Ovary (tissue), 3 donors: ENCODE measurements around the gene ATXN1.

ENCODE experiments used
- POLR2A ChIP-seq: fragments of 450-650 bp; IDR thresholded peaks from one replicate; pipeline ENCODE4 v1.6.1; 2017; ENCODE audit warnings: antibody characterized with exemption, mild to moderate bottlenecking, moderate library complexity
- TF ChIP-seq, protein P1 (sequence below), 3 donors: fragments of 450-650 bp in 2 of 3; fragments of 200-600 bp in 1 of 3; IDR thresholded peaks; one replicate each; pipeline versions ENCODE4 v1.5.1 to v1.8.0; 2016 to 2022; ENCODE audit warnings: antibody characterized with exemption in 3 of 3, mild to moderate bottlenecking in 1 of 3
- donor health status: DM: no; HTN: no; CAD: no.

GRCh38 chr6:16415677-16416076, 345.6 kb downstream of the ATXN1 start:
- TF ChIP-seq, protein P1, sequence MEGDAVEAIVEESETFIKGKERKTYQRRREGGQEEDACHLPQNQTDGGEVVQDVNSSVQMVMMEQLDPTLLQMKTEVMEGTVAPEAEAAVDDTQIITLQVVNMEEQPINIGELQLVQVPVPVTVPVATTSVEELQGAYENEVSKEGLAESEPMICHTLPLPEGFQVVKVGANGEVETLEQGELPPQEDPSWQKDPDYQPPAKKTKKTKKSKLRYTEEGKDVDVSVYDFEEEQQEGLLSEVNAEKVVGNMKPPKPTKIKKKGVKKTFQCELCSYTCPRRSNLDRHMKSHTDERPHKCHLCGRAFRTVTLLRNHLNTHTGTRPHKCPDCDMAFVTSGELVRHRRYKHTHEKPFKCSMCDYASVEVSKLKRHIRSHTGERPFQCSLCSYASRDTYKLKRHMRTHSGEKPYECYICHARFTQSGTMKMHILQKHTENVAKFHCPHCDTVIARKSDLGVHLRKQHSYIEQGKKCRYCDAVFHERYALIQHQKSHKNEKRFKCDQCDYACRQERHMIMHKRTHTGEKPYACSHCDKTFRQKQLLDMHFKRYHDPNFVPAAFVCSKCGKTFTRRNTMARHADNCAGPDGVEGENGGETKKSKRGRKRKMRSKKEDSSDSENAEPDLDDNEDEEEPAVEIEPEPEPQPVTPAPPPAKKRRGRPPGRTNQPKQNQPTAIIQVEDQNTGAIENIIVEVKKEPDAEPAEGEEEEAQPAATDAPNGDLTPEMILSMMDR (IDR thresholded peaks at IDR 0.05) = no peak
- TF ChIP-seq POLR2A = no peak
